Keratinocyte (primary cell): ENCODE measurements around the gene EXOC4.

Source experiments
- CTCF ChIP-seq, 3 experiments: IDR thresholded peaks in 1 of 3; conservative IDR thresholded peaks in 1 of 3; optimal IDR thresholded peaks in 1 of 3; 2 replicates in 2 of 3; 3 replicates in 1 of 3; pipeline versions ENCODE3 to v1.5.1; 2011; ENCODE audit warnings: low read length in 3 of 3, mild to moderate bottlenecking in 3 of 3, moderate library complexity in 2 of 3, control low read depth in 1 of 3, inconsistent platforms in 1 of 3; ENCODE audit not compliant: insufficient read depth in 2 of 3; ENCODE audit errors: extremely low read depth in 1 of 3
- EZH2 ChIP-seq: IDR thresholded peaks from one replicate; pipeline ENCODE4 v1.6.1; 2012; ENCODE audit warnings: inconsistent platforms, mild to moderate bottlenecking, low read length, moderate library complexity

DNA sequence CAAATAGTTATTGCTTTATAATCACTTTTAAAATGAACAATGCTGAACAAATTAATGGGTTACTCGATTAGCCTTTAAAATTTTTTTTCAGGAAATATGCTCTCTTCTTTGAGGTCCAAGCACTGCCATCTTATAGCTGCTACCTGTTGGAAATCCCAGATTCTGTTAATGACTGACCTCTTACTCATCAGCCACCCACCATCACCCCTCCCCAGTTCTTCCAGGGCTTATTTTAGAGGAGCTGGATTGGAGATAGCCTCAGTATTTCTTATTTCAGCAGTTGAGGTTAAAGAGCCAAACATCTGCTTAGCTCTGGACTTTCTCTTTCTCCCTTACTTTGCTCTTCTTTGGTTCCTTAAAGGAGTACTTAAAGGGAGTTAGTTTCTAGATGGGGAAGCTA lies 420.0 kb downstream of the EXOC4 start:
- TF ChIP-seq CTCF (optimal IDR thresholded peaks at IDR 0.05 in 1 of 3, IDR thresholded peaks at IDR 0.05 in 1 of 3, conservative IDR thresholded peaks at IDR 0.05 in 1 of 3; ENCODE audit: extremely low read depth in 1 of 3, insufficient read depth in 2 of 3, low read length in 3 of 3) (no peak), EZH2 (no peak)
